Astrocyte (in vitro differentiated cells and primary cell): ENCODE data around the gene IPPK.

Source experiments
- CTCF ChIP-seq: IDR thresholded peaks from 2 replicates; pipeline ENCODE4 v1.5.1; 2011; ENCODE audit warnings: low read depth, mild to moderate bottlenecking, inconsistent platforms, low read length, moderate library complexity; ENCODE audit not compliant: insufficient read depth
- EZH2 ChIP-seq: IDR thresholded peaks from 2 replicates; pipeline ENCODE4 v1.6.1; 2012; ENCODE audit warnings: mild to moderate bottlenecking, low read length, inconsistent platforms; ENCODE audit not compliant: insufficient read depth

GRCh38 chr9:92717201-92718085 lies 47.5 kb upstream of the IPPK start:
- no peak for TF ChIP-seq CTCF
- TF ChIP-seq EZH2, result no peak
